Immature natural killer cell (primary cell): ENCODE measurements around the gene ZNF474. TPM values are rescaled to one million over a fixed set of nuclear protein-coding genes. Genes with fewer than 3 reads are reported as not detected.
"Not testable (repeated sequence)": the region's sequence is repeated elsewhere in the genome, so short reads cannot be mapped to it uniquely, and the experiment has no call there.

Source experiments
- DNase-seq, 3 donors: peaks; one replicate each; pipeline ENCODE4 v3.0.0; 2022; ENCODE audit warnings: mixed read lengths in 1 of 3
- H3K27ac Mint-ChIP-seq, 6 donors: one replicate each; pipeline ENCODE4 v1.8.0; 2020; ENCODE audit warnings: mixed read lengths in 6 of 6, mild to moderate bottlenecking in 5 of 6, inconsistent platforms in 4 of 6, moderate library complexity in 3 of 6
- H3K27me3 Mint-ChIP-seq, 3 donors: one replicate each; pipeline ENCODE4 v1.8.0; 2020 to 2021; ENCODE audit warnings: low read depth in 3 of 3, mild to moderate bottlenecking in 3 of 3, mixed read lengths in 3 of 3, moderate library complexity in 3 of 3, inconsistent platforms in 1 of 3
- H3K36me3 Mint-ChIP-seq, 3 donors: one replicate each; pipeline ENCODE4 v1.8.0; 2020; ENCODE audit warnings: mixed read lengths in 3 of 3, inconsistent platforms in 2 of 3, mild to moderate bottlenecking in 2 of 3
- H3K4me1 Mint-ChIP-seq, 2 donors: one replicate each; pipeline ENCODE4 v1.8.0; 2020; ENCODE audit warnings: inconsistent platforms in 2 of 2, mild to moderate bottlenecking in 2 of 2, mixed read lengths in 2 of 2, moderate library complexity in 1 of 2
- H3K4me3 Mint-ChIP-seq, 5 donors: one replicate each; pipeline ENCODE4 v1.8.0; 2020; ENCODE audit warnings: mild to moderate bottlenecking in 5 of 5, mixed read lengths in 5 of 5, inconsistent platforms in 3 of 5, moderate library complexity in 3 of 5
- H3K9me3 Mint-ChIP-seq, 6 donors: one replicate each; pipeline ENCODE4 v1.8.0; 2020; ENCODE audit warnings: mild to moderate bottlenecking in 6 of 6, mixed read lengths in 6 of 6, inconsistent platforms in 4 of 6, moderate library complexity in 3 of 6
- polyA plus RNA-seq, 3 donors: library from polyadenylated mRNA; unstranded; fragments of 300-500 nt; fragmentation: Illumina TruSeq; gene quantifications; one replicate each; pipeline ENCODE4 v1.2.3, GENCODE V29; 2021

Gene ZNF474
- polyA plus RNA-seq: not detected

- peaks cover 0 to 4% (median under 1%) of the 10 kb centered on the region in 6 donors for H3K9me3 Mint-ChIP-seq
- H3K27ac Mint-ChIP-seq: no peak within 1 kb of the TSS
Observed at GRCh38 chr5:122129306-122129705, at the start of gene ZNF474. ZNF474 (plus strand) TSS chr5:122129546; CDS start chr5:122151991, 22,445 bp downstream.

GRCh38 chr5:122081541-122081940 is 47.8 kb upstream of the ZNF474 start:
- no peak overlapping the region for H3K4me3 Mint-ChIP-seq
- H3K27me3 Mint-ChIP-seq: peaks cover 11 to 21% (median 12%) of the 10 kb centered on the region in 3 donors
- H3K27ac Mint-ChIP-seq: no peak overlapping the region
- DNase-seq: no peak
- H3K36me3 Mint-ChIP-seq: no peaks in the 10 kb centered on the region
- H3K9me3 Mint-ChIP-seq: peaks cover 0 to 7% (median 0%) of the 10 kb centered on the region in 6 donors
- H3K4me1 Mint-ChIP-seq: peaks cover under 1 to 6% of the 10 kb centered on the region in 2 donors

More at GRCh38 chr5:122129306-122129705, at the start of gene ZNF474:
- Mint-ChIP-seq H3K27me3 (peaks cover 0 to 5% (median 3%) of the 10 kb centered on the region in 3 donors), H3K4me3 (no peak within 1 kb of the TSS), H3K36me3 (no peaks in the 10 kb centered on the region), H3K4me1 (no peaks in the 10 kb centered on the region)
- DNase-seq: no peak

GRCh38 chr5:122083535-122083934 is 45.8 kb upstream of the ZNF474 start:
- Mint-ChIP-seq H3K4me3 (no peak overlapping the region), H3K36me3 (no peaks in the 10 kb centered on the region), H3K9me3 (peaks cover 0 to 7% (median 0%) of the 10 kb centered on the region in 6 donors), H3K4me1 (peaks cover 0 to 1% of the 10 kb centered on the region in 2 donors), H3K27ac (no peak overlapping the region), H3K27me3 (peaks cover 7 to 14% (median 9%) of the 10 kb centered on the region in 3 donors)
- no peak for DNase-seq

- no peaks in the 10 kb centered on the region for H3K4me1 Mint-ChIP-seq
- peaks cover 0 to 1% (median 0%) of the 10 kb centered on the region in 6 donors for H3K9me3 Mint-ChIP-seq
- no peaks in the 10 kb centered on the region for H3K36me3 Mint-ChIP-seq
- H3K27me3 Mint-ChIP-seq: peaks cover 1 to 3% (median 2%) of the 10 kb centered on the region in 3 donors
- no peak overlapping the region for H3K27ac Mint-ChIP-seq
- DNase-seq: no peak
- H3K4me3 Mint-ChIP-seq: no peak overlapping the region
Observed at GRCh38 chr5:122085041-122085440, 44.3 kb upstream of the ZNF474 start.

GRCh38 chr5:122089096-122090013 is 40.0 kb upstream of the ZNF474 start:
- no peaks in the 10 kb centered on the region for H3K36me3 Mint-ChIP-seq
- no peak for DNase-seq
- H3K4me3 Mint-ChIP-seq: no peak overlapping the region
- H3K27ac Mint-ChIP-seq: no peak overlapping the region
- peaks cover 0 to 1% (median 0%) of the 10 kb centered on the region in 6 donors for H3K9me3 Mint-ChIP-seq
- H3K27me3 Mint-ChIP-seq: peaks cover 0 to 2% (median 1%) of the 10 kb centered on the region in 3 donors
- H3K4me1 Mint-ChIP-seq: no peaks in the 10 kb centered on the region

GRCh38 chr5:122091936-122092600 is 37.3 kb upstream of the ZNF474 start:
- H3K27ac Mint-ChIP-seq: no peak overlapping the region
- no peak overlapping the region for H3K4me3 Mint-ChIP-seq
- H3K9me3 Mint-ChIP-seq: peaks cover 0 to 1% (median 0%) of the 10 kb centered on the region in 6 donors
- no peaks in the 10 kb centered on the region for H3K36me3 Mint-ChIP-seq
- H3K4me1 Mint-ChIP-seq: no peaks in the 10 kb centered on the region
- peaks cover 0 to 4% (median 1%) of the 10 kb centered on the region in 3 donors for H3K27me3 Mint-ChIP-seq
- no peak for DNase-seq

GRCh38 chr5:122093415-122094180 is 35.7 kb upstream of the ZNF474 start:
- no peak overlapping the region for H3K4me3 Mint-ChIP-seq
- no peak for DNase-seq

GRCh38 chr5:122094251-122094650 is 35.1 kb upstream of the ZNF474 start:
- DNase-seq, H3K27ac Mint-ChIP-seq, H3K4me3 Mint-ChIP-seq, H3K36me3 Mint-ChIP-seq, H3K9me3 Mint-ChIP-seq, H3K27me3 Mint-ChIP-seq, H3K4me1 Mint-ChIP-seq: not testable (repeated sequence)

More at GRCh38 chr5:122093415-122094180, 35.7 kb upstream of the ZNF474 start:
- no peaks in the 10 kb centered on the region for H3K4me1 Mint-ChIP-seq
- no peak overlapping the region for H3K27ac Mint-ChIP-seq
- H3K36me3 Mint-ChIP-seq: no peaks in the 10 kb centered on the region
- H3K27me3 Mint-ChIP-seq: peaks cover 0 to 4% (median 1%) of the 10 kb centered on the region in 3 donors
- H3K9me3 Mint-ChIP-seq: peaks cover 0 to 1% (median 0%) of the 10 kb centered on the region in 6 donors

GRCh38 chr5:122095158-122095557 is 34.2 kb upstream of the ZNF474 start:
- H3K4me3 Mint-ChIP-seq: no peak overlapping the region
- H3K36me3 Mint-ChIP-seq: no peaks in the 10 kb centered on the region
- no peak for DNase-seq
- no peaks in the 10 kb centered on the region for H3K4me1 Mint-ChIP-seq
- no peak overlapping the region for H3K27ac Mint-ChIP-seq
- peaks cover 0 to 9% (median 0%) of the 10 kb centered on the region in 3 donors for H3K27me3 Mint-ChIP-seq
- no peaks in the 10 kb centered on the region for H3K9me3 Mint-ChIP-seq

- DNase-seq: no peak
- no peaks in the 10 kb centered on the region for H3K9me3 Mint-ChIP-seq
- no peaks in the 10 kb centered on the region for H3K36me3 Mint-ChIP-seq
- H3K27ac Mint-ChIP-seq: no peak overlapping the region
- H3K4me1 Mint-ChIP-seq: no peaks in the 10 kb centered on the region
- peaks cover 0 to 7% (median 0%) of the 10 kb centered on the region in 3 donors for H3K27me3 Mint-ChIP-seq
- H3K4me3 Mint-ChIP-seq: no peak overlapping the region
Observed at GRCh38 chr5:122097391-122097790, 32.0 kb upstream of the ZNF474 start.

GRCh38 chr5:122099060-122099790 is 30.1 kb upstream of the ZNF474 start:
- no peaks in the 10 kb centered on the region for H3K36me3 Mint-ChIP-seq

GRCh38 chr5:122101636-122102285 is 27.6 kb upstream of the ZNF474 start:
- Mint-ChIP-seq H3K4me3 (no peak overlapping the region), H3K4me1 (no peaks in the 10 kb centered on the region), H3K27me3 (peaks cover 0 to 5% (median 0%) of the 10 kb centered on the region in 3 donors), H3K27ac (no peak overlapping the region), H3K36me3 (no peaks in the 10 kb centered on the region), H3K9me3 (no peaks in the 10 kb centered on the region)
- DNase-seq: no peak

More at GRCh38 chr5:122099060-122099790, 30.1 kb upstream of the ZNF474 start:
- Mint-ChIP-seq H3K9me3 (no peaks in the 10 kb centered on the region), H3K27me3 (peaks cover 0 to 7% (median 0%) of the 10 kb centered on the region in 3 donors), H3K4me1 (no peaks in the 10 kb centered on the region), H3K4me3 (no peak overlapping the region), H3K27ac (no peak overlapping the region)
- DNase-seq: no peak
